DND-41 (cell line): Measurements from ENCODE around the gene ZNF791.

Experiments used
- ATAC-seq: fragments of 200-7000 bp; cut with Tn5 transposase; 3 replicates; pipeline ENCODE4 v1.9.1; 2021; ENCODE audit warnings: low read depth; ENCODE audit not compliant: insufficient read depth
- DNase-seq: peaks from one replicate; pipeline ENCODE4 v3.0.0-alpha.2; 2020
- H2AFZ ChIP-seq: 2 replicates; pipeline ENCODE4 v1.6.0; 2012; ENCODE audit warnings: low read depth, low read length
- H3K27ac ChIP-seq: 2 replicates; pipeline ENCODE4 v1.5.1; 2012; ENCODE audit warnings: low read length, inconsistent platforms
- H3K27me3 ChIP-seq: fragments of 200-600 bp; sonication (generic); 2 replicates; pipeline ENCODE4 v1.6.0; 2012; ENCODE audit warnings: low read length, mild to moderate bottlenecking, inconsistent platforms; ENCODE audit not compliant: insufficient read depth, poor library complexity
- H3K36me3 ChIP-seq: 2 replicates; pipeline ENCODE4 v1.5.1; 2012; ENCODE audit warnings: low read length, inconsistent platforms; ENCODE audit not compliant: insufficient read depth
- H3K4me1 ChIP-seq: 2 replicates; pipeline ENCODE4 v1.5.1; 2012; ENCODE audit warnings: mild to moderate bottlenecking, low read length; ENCODE audit not compliant: insufficient read depth
- H3K4me2 ChIP-seq: 2 replicates; pipeline ENCODE4 v1.6.0; 2012; ENCODE audit warnings: mild to moderate bottlenecking, moderate library complexity, low read length, inconsistent platforms; ENCODE audit not compliant: insufficient read depth
- H3K4me3 ChIP-seq, 2 experiments: fragments of 200-600 bp in 1 of 2; shearing (Covaris generic) in 1 of 2; 2 replicates each; pipeline ENCODE4 v1.5.1; 2012 to 2016; ENCODE audit warnings: inconsistent platforms in 2 of 2, low read length in 2 of 2, mild to moderate bottlenecking in 2 of 2, low read depth in 1 of 2, moderate library complexity in 1 of 2
- H3K79me2 ChIP-seq: 2 replicates; pipeline ENCODE4 v1.6.0; 2012; ENCODE audit warnings: low read length, inconsistent platforms; ENCODE audit not compliant: insufficient read depth
- H3K9ac ChIP-seq: 2 replicates; pipeline ENCODE4 v1.6.0; 2012; ENCODE audit warnings: low read depth, mild to moderate bottlenecking, inconsistent platforms, low read length, moderate library complexity
- H3K9me3 ChIP-seq: 2 replicates; pipeline ENCODE4 v1.5.1; 2012; ENCODE audit warnings: low read length, moderate library complexity, mild to moderate bottlenecking, inconsistent platforms; ENCODE audit not compliant: insufficient read depth, severe bottlenecking
- H4K20me1 ChIP-seq: 2 replicates; pipeline ENCODE4 v1.6.0; 2012; ENCODE audit warnings: low read length; ENCODE audit not compliant: insufficient read depth
- EZH2 ChIP-seq: IDR thresholded peaks from 3 replicates; pipeline ENCODE4 v1.6.1; 2012; ENCODE audit warnings: borderline replicate concordance, low read depth, mild to moderate bottlenecking, moderate library complexity, low read length, inconsistent platforms; ENCODE audit not compliant: severe bottlenecking
- TF ChIP-seq, protein P1 (sequence below): IDR thresholded peaks from 2 replicates; pipeline ENCODE4 v1.5.1; 2012; ENCODE audit warnings: borderline replicate concordance, low read length, moderate library complexity, mild to moderate bottlenecking; ENCODE audit not compliant: poor library complexity, severe bottlenecking; ENCODE audit errors: extremely low read depth

The ZNF791 gene

DNA sequence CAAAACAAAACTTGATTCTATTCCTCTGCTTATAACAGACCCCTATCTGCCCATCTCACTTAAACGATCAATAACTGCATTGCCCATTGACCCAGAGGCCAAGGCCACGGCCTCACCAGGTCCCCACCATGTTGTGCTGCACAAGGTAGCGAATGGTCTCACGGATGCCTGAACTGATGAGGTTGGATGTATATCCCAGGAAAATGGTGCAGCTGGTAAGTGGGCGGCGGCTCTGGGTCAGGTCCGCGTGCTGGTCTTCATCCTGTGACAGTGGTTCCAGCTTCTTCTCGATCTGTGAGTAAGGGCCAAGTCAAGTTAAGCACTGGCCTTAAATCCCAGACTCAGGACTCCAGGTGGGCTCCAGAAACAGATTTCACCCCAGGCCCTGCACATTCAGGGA is 69.3 kb downstream of the ZNF791 start:
- Histone ChIP-seq H3K27ac (no peak overlapping the region), H3K27me3 (no peaks in the 10 kb centered on the region), H3K36me3 (peaks cover 48% of the 10 kb centered on the region), H3K9me3 (no peaks in the 10 kb centered on the region), H3K4me3 (peak overlapping the region in 1 of 2 experiments; percentile 28; a peak in 2 of 4 replicates), H3K4me2 (peak overlapping the region; percentile 79), H3K4me1 (peaks cover 26% of the 10 kb centered on the region), H2AFZ (no peak overlapping the region), H4K20me1 (peaks cover 33% of the 10 kb centered on the region), H3K9ac (peak overlapping the region; percentile 2; the same call in 1 of the 2 replicates), H3K79me2 (peaks cover 40% of the 10 kb centered on the region)
- ATAC-seq (no peak), DNase-seq (no peak)
- TF ChIP-seq EZH2 = no peak
- TF ChIP-seq, protein P1, sequence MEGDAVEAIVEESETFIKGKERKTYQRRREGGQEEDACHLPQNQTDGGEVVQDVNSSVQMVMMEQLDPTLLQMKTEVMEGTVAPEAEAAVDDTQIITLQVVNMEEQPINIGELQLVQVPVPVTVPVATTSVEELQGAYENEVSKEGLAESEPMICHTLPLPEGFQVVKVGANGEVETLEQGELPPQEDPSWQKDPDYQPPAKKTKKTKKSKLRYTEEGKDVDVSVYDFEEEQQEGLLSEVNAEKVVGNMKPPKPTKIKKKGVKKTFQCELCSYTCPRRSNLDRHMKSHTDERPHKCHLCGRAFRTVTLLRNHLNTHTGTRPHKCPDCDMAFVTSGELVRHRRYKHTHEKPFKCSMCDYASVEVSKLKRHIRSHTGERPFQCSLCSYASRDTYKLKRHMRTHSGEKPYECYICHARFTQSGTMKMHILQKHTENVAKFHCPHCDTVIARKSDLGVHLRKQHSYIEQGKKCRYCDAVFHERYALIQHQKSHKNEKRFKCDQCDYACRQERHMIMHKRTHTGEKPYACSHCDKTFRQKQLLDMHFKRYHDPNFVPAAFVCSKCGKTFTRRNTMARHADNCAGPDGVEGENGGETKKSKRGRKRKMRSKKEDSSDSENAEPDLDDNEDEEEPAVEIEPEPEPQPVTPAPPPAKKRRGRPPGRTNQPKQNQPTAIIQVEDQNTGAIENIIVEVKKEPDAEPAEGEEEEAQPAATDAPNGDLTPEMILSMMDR = no peak

DNA sequence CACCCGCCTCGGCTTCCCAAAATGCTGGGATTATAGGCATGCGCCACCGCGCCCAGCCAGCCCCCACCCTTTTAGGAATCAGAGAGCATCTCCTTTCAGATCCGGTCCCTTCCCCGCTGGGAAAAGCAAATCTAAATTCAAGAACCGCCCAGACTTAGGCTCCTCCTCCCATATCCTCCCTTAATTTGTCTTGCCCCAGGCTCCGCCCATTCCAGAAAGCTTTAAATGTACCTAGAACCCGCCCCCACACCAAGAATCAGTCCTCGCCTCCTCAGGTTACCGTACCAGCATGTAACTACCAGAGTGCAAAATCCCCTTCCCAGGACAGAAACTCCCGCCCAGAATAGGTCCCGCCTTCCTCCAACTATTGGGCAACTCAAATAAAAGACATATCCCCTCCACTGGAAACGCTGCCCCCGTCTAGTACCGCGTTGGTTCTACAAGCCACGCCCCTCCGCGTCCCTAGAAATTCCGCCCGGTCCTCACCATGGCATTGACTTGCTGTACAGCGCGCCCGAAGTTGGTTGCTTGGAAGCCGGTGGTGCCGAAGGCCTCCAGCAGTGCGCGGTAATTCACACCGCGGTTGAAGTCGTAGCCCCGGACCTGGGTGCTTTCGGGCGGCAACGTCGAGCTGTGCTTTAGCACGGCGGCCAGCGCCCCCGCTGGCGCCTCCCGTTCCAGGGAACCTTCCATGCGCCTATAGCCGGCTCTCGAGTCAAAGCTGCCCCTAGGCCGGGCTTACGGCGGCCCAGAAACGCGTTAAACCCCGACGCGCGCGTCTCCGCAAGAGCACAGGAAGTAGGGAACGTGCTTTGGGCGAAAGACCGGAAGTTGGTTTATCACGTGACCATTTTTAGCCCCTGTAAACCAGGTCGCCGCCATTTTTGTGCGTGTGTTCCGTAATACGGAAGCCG is 70.6 kb downstream of the ZNF791 start, which contains the start of gene DHPS:
Gene DHPS, minus strand, starts transcription at position 807 of the 914 bp plus-strand sequence. Its CDS starts 114 bp downstream, at position 693.
- DNase-seq = peak; percentile 96
- H3K9ac ChIP-seq = peak within 1 kb of the TSS; percentile 95
- peak within 1 kb of the TSS; percentile 39 to 77; a peak in 3 of 4 replicates for H3K4me3 ChIP-seq
- peaks cover 21% of the 10 kb centered on the region for H4K20me1 ChIP-seq
- H2AFZ ChIP-seq = peak within 1 kb of the TSS; percentile 82
- H3K27ac ChIP-seq = peak within 1 kb of the TSS; percentile 95
- no peaks in the 10 kb centered on the region for H3K9me3 ChIP-seq
- no peaks in the 10 kb centered on the region for H3K27me3 ChIP-seq
- ATAC-seq = peak; percentile 88
- peaks cover 26% of the 10 kb centered on the region for H3K4me1 ChIP-seq
- no peak for TF ChIP-seq EZH2
- peak within 1 kb of the TSS; percentile 79 for H3K4me2 ChIP-seq
- H3K36me3 ChIP-seq = peaks cover 35% of the 10 kb centered on the region
- H3K79me2 ChIP-seq = peaks cover 28% of the 10 kb centered on the region
